ENCODE data around the gene WDR17.

The WDR17 gene

DNA sequence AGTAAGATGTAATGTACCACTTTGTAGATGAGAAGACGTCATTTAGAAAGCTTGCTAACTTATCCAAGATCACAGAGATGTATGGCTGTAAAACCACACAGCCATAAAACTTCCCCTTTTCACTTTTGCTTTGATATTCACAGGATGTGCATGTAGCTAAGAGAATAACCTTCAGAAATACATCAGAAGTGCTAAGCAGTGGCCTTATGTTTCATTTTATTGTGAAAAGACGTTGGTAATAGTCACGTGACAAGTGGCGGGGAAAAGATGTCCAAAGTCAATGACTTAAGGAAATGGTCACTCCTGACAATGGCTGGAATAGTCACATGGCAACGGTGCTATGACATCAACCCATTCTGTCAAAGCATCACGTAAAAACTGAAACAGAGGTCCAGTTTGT, 12.9 kb upstream of the WDR17 start:
- no peak for DNase-seq
- H3K4me1 Mint-ChIP-seq = no peaks in the 10 kb centered on the region
- CTCF ChIA-PET = no interaction called here
- H3K27me3 Mint-ChIP-seq = no peaks in the 10 kb centered on the region
- H3K9me3 Mint-ChIP-seq = no peaks in the 10 kb centered on the region
- no peak overlapping the region for H3K27ac Mint-ChIP-seq
- no peaks in the 10 kb centered on the region for H3K36me3 Mint-ChIP-seq
- no peak overlapping the region for H3K4me3 Mint-ChIP-seq

DNA sequence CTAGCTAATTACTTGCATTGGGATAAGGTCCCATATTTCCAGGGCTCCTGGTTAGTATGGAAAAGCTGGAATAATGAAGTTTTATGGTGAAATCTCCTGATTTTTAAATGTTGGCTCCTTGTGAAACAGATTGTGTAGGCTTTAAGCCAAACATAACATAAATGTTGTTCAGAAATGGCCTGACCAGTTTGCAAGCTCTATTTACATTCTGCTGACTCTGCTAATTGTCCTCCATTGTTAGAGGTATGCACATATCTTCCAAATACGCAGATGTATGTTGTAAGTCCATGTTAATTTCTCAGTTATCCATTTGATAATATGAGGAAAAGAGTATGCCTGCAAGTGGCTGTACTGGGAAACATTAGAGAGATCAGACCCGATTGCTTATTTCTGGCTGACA, 11.9 kb upstream of the WDR17 start:
- H3K4me1 Mint-ChIP-seq = no peaks in the 10 kb centered on the region

DNA sequence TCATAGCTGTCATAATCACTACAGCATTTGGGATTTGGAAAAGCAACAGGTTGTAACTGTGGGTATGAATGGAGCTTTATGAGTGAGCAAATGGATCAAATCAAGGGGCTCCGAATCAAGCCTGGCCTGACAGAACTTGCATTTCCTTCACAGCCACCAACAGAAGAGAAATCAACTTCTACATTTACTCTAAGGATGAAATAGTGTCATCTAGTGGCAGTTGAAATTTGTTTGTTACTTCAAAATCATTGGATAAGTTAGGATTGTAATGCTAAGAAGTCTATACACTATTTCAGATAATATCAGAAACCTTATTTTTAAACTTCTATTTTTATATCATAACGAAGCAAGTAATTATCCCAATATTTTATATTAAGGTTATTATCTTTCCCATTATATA, 10.7 kb upstream of the WDR17 start:
- H3K27ac Mint-ChIP-seq = no peak overlapping the region
- no peaks in the 10 kb centered on the region for H3K36me3 Mint-ChIP-seq
- no peak overlapping the region for H3K4me3 Mint-ChIP-seq
- no peaks in the 10 kb centered on the region for H3K4me1 Mint-ChIP-seq
- CTCF ChIA-PET = no interaction called here
- no peak for DNase-seq
- no peaks in the 10 kb centered on the region for H3K27me3 Mint-ChIP-seq
- H3K9me3 Mint-ChIP-seq = no peaks in the 10 kb centered on the region

More for the DNA sequence above, 11.9 kb upstream of the WDR17 start:
- Mint-ChIP-seq H3K9me3 (no peaks in the 10 kb centered on the region), H3K4me3 (no peak overlapping the region), H3K36me3 (no peaks in the 10 kb centered on the region), H3K27me3 (no peaks in the 10 kb centered on the region), H3K27ac (no peak overlapping the region)
- CTCF ChIA-PET = no interaction called here
- no peak for DNase-seq

DNA sequence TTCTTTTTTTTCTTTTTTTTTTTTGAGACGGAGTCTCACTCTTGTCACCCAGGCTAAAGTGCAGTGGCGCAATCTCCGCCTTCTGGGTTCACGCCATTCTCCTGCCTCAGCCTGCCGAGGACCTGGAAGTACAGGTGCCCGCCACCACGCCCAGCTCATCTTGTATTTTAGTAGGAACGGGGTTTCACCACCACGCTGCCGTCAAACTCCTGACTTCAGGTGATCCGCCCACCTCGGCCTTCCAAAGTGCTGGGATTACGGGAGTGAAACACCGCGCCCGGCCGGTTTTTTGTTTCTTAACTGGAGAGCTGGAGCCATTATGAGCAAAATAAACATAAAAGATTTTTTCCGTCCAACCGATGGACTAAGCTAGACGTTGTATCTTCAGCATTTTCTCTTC, 1.9 kb upstream of the WDR17 start:
- no peak overlapping the region for H3K27ac Mint-ChIP-seq

DNA sequence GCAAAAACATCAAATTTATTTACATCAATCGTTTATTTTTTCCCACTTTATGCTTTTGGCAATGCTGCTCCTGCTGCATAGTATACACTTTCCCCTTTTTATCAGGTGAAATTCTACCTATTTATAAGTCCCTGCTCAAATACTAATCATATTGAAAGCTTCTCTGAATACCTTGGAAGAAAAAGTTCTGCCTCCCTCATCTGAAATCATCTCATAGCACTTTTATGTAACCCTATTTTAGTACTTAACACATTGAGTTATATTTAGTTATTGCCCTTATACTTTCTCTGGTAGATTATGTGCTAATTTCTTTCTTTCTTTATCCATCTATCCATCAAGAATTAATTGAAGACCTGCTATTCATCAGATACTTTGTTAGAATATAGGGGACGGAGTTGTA, 1.1 kb upstream of the WDR17 start:
- Mint-ChIP-seq H3K4me1 (peaks cover 11% of the 10 kb centered on the region), H3K27me3 (peaks cover 20% of the 10 kb centered on the region)

More for the DNA sequence above, 1.9 kb upstream of the WDR17 start:
- Mint-ChIP-seq H3K36me3 (no peaks in the 10 kb centered on the region), H3K4me1 (peaks cover 11% of the 10 kb centered on the region), H3K9me3 (no peaks in the 10 kb centered on the region), H3K27me3 (peaks cover 20% of the 10 kb centered on the region), H3K4me3 (no peak overlapping the region)
- CTCF ChIA-PET = no interaction called here
- DNase-seq = no peak

DNA sequence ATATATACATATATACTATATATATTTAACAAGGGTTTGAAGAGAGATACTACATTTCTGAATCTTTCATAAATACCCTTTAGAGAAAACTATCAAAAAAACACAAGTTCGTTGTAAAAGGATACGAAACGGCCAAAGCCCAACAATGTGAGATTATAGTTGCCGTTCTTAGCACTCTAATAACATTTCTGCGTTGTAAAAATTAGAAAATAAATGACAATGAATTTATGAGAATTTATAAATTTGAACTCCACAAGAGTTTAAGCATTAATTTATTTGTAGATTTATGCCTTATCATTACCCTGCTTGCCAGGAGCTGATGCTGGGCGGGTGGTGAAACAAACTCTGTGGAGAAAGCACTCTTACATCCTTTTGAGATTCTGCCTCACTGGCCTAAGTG, 1.1 kb downstream of the WDR17 start:
- H3K36me3 Mint-ChIP-seq = no peaks in the 10 kb centered on the region
- H3K4me3 Mint-ChIP-seq = no peak overlapping the region
- H3K27ac Mint-ChIP-seq = no peak overlapping the region
- CTCF ChIA-PET = no interaction called here
- H3K27me3 Mint-ChIP-seq = peaks cover 20% of the 10 kb centered on the region
- no peak for DNase-seq
- peaks cover 11% of the 10 kb centered on the region for H3K4me1 Mint-ChIP-seq
- H3K9me3 Mint-ChIP-seq = no peaks in the 10 kb centered on the region

More for the DNA sequence above, 1.1 kb upstream of the WDR17 start:
- H3K4me3 Mint-ChIP-seq = no peak overlapping the region
- H3K9me3 Mint-ChIP-seq = no peaks in the 10 kb centered on the region
- H3K36me3 Mint-ChIP-seq = no peaks in the 10 kb centered on the region
- no peak for DNase-seq
- no peak overlapping the region for H3K27ac Mint-ChIP-seq
- CTCF ChIA-PET = no interaction called here

DNA sequence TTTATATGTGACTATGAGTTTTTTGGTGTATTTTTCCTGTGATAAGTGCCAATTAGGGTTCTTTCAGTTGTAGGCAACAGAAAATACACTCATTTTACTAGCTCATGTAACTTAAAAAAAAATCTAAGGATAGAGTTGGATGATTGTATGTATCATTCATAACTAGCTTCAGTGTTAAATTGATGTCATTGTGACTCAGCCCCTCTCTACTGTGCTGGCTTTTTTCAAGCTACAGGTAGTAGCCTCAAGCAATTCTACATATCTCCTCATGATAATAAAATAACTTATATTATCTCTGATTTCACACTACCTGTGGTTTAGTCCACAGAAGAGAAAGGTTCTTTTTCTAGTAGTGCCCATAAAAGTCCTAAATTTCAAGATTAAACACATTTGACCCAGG, 11.9 kb downstream of the WDR17 start:
- no peaks in the 10 kb centered on the region for H3K27me3 Mint-ChIP-seq
- no peak overlapping the region for H3K4me3 Mint-ChIP-seq
- H3K36me3 Mint-ChIP-seq = no peaks in the 10 kb centered on the region
- H3K27ac Mint-ChIP-seq = no peak overlapping the region
- no peak for DNase-seq
- H3K9me3 Mint-ChIP-seq = no peaks in the 10 kb centered on the region
- CTCF ChIA-PET = no interaction called here
- H3K4me1 Mint-ChIP-seq = no peaks in the 10 kb centered on the region

DNA sequence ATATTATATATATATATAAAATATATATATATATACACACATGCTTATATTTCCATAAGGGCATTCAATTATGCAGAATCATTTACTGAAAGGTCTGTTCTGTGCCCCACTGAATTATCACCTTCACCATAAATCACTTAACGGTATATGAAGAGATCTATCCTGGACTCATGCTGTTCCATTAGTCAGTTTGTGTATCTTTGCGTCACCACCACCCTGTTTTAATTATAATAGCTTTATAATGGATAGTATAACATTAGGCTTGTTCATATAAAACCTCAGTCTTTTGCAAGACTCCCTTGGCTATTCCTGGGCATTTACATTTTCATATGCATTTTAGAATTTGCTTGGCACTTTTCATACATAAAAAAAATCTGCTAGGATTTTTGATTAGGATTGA, 19.1 kb downstream of the WDR17 start:
- no peak for DNase-seq
- Mint-ChIP-seq H3K27me3 (no peaks in the 10 kb centered on the region), H3K4me1 (no peaks in the 10 kb centered on the region), H3K9me3 (no peaks in the 10 kb centered on the region), H3K27ac (no peak overlapping the region), H3K36me3 (no peaks in the 10 kb centered on the region), H3K4me3 (no peak overlapping the region)
- CTCF ChIA-PET = interaction anchor here (1.3 kb wide), 1 partner anchor 38 kb away, joined by 4 read pairs; no protein-coding TSS in a partner anchor

DNA sequence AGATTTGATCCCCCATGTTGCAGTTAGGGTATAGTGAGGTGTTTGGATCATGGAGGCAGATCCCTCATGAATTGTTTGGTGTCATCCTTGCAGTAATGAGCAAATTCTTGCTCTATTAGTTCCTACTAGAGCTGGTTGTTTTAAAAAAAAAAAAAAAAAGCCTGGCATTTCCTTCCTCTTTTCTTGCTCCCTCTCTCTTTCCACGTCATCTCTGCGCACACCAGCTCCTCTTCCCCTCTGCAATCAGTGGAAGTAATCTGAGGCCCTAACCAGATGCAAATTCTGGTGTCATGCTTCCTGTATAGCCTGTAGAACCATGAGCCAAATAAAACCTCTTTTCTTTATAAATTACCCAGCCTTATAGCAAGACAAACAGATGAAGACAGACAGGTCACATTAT, 24.5 kb downstream of the WDR17 start:
- no peaks in the 10 kb centered on the region for H3K9me3 Mint-ChIP-seq
- CTCF ChIA-PET = no interaction called here
- no peak overlapping the region for H3K27ac Mint-ChIP-seq
- no peaks in the 10 kb centered on the region for H3K27me3 Mint-ChIP-seq
- no peak overlapping the region for H3K4me3 Mint-ChIP-seq
- no peaks in the 10 kb centered on the region for H3K36me3 Mint-ChIP-seq
- no peaks in the 10 kb centered on the region for H3K4me1 Mint-ChIP-seq
- DNase-seq = no peak

DNA sequence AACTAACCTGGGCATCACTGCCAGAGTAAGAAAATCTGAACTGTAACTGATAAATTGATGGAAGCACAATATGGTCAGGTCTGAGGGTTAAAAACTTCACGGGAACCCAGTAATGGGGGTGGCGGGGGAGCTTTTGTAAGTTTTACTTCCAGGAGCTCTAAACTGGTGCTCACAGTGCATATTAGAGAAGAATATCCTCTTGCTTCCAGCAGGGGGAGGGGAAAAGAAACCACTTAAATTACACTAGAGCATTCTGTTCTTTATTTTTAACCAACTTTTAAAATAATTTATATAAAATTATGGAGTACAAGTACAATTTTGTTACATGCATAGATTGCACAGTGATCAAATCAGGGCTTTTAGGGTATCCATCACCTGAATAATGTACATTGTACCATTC, 33.7 kb downstream of the WDR17 start:
- H3K9me3 Mint-ChIP-seq = peaks cover 3% of the 10 kb centered on the region
- CTCF ChIA-PET = no interaction called here
- H3K4me1 Mint-ChIP-seq = no peaks in the 10 kb centered on the region
- H3K27me3 Mint-ChIP-seq = no peaks in the 10 kb centered on the region
- H3K36me3 Mint-ChIP-seq = no peaks in the 10 kb centered on the region
- DNase-seq = no peak
- no peak overlapping the region for H3K27ac Mint-ChIP-seq
- H3K4me3 Mint-ChIP-seq = no peak overlapping the region

DNA sequence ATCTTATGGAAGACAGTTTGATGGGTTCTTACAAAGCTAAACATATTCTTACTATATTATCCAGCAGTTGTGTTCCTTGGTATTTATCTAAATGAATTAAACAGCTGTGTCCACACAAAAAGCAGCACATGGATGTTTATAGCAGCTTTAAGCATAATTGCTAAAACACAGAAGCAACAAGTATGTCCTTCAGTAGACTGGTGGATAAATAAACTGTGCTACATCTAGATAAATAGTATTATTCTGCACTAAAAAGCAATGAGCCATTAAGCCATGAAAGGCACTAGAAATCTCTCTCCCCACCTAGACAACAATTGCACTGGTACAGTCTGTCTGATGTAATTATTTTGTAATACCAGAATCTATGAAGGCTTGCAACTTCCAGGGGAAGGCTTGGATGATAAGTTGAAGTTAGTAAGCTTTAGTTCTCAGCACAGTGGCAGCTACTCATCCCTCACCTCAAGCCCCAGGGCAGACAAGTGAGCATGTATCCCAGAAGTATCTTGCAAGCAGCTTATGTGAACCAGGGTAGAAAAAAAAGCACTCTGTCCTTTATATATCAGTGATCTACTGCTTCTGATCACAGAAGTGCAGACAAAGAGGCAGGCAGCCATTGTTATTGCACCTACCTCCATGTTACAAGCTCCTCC, 36.9 kb downstream of the WDR17 start:
- Mint-ChIP-seq H3K9me3 (peaks cover 3% of the 10 kb centered on the region), H3K36me3 (no peaks in the 10 kb centered on the region), H3K4me3 (no peak overlapping the region), H3K27ac (no peak overlapping the region), H3K27me3 (no peaks in the 10 kb centered on the region), H3K4me1 (no peaks in the 10 kb centered on the region)
- DNase-seq = no peak
- CTCF ChIA-PET = no interaction called here

DNA sequence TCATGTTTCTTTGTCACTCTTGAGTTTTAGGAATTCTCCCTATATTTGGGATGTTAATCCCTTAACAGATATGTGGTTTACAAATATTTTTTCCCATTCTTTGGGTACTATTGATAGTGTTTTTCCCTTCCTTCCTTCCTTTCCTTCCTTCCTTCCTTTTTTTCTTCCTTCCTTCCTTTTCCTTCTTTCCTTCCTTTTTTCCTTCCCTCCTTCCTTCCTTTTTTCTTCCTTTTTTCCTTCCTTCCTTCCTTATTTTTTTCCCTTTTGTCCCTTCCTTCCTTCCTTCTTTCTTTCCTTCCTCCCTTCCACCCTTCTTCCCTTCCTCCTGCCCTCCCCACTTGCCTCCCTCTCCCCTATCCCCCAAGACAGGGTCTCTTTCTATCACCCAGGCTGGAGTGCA, 42.1 kb downstream of the WDR17 start:
- Mint-ChIP-seq H3K27ac (no peak overlapping the region), H3K27me3 (peaks cover 3% of the 10 kb centered on the region), H3K36me3 (no peaks in the 10 kb centered on the region), H3K4me1 (no peaks in the 10 kb centered on the region), H3K9me3 (peaks cover 3% of the 10 kb centered on the region), H3K4me3 (no peak overlapping the region)
- no peak for DNase-seq
- CTCF ChIA-PET = no interaction called here

DNA sequence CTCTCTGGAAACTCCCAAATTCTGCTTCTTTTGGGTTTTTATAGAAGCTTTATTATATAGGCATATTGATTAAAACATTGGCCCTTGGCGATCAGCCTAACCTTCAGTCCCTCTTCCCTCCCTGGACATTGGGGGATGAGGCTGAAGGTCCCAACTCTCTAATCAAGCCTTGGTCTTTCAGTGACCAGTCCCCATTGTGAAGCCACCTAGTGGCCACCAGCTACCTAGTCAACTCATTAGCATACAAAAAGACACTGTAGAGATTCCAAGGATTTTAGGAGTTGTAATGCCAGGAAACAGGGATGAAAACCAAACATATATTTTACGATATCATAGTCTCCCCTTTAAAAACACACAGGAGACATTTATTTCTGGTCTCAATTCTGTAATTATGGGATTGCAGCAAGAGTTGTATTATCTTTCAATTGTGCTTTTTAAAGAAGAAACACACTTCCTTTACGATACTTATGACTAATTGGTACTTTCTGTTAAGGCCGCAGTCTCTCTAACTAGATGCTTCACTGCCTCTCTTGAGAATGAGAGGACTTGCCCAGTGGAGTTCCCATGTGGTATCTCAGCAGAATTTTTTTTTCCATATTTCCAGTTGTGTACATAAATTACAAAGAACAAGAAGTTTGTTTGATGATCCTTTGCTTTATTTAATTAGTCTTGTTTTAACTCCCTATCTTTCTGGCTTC, 58.2 kb downstream of the WDR17 start:
- CTCF ChIA-PET = interaction anchor here (0.8 kb wide), 2 partner anchors 27 to 39 kb away, joined by 3 to 4 read pairs; no protein-coding TSS in a partner anchor

DNA sequence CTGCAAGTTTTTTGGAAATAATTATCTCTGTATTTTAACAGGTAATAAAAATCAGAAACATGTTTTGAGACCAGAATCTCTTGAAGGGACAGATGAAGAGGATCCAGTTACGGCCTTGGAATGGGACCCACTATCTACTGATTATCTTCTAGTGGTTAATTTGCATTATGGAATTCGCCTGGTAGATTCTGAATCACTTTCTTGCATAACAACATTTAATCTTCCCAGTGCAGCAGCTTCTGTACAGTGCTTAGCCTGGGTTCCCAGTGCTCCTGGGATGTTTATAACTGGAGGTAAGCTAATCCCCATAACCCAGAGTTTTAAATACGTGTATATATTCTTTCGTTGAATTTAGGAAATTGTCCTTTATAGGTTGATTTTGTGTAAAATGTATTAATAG, 59.4 kb downstream of the WDR17 start:
- H3K27me3 Mint-ChIP-seq = no peaks in the 10 kb centered on the region
- CTCF ChIA-PET = no interaction called here
- no peaks in the 10 kb centered on the region for H3K36me3 Mint-ChIP-seq

More for the DNA sequence above, 58.2 kb downstream of the WDR17 start:
- H3K9me3 Mint-ChIP-seq = no peaks in the 10 kb centered on the region
- H3K27ac Mint-ChIP-seq = no peak overlapping the region
- H3K4me1 Mint-ChIP-seq = no peaks in the 10 kb centered on the region
- H3K36me3 Mint-ChIP-seq = no peaks in the 10 kb centered on the region
- no peak for DNase-seq
- no peaks in the 10 kb centered on the region for H3K27me3 Mint-ChIP-seq
- H3K4me3 Mint-ChIP-seq = no peak overlapping the region

DNA sequence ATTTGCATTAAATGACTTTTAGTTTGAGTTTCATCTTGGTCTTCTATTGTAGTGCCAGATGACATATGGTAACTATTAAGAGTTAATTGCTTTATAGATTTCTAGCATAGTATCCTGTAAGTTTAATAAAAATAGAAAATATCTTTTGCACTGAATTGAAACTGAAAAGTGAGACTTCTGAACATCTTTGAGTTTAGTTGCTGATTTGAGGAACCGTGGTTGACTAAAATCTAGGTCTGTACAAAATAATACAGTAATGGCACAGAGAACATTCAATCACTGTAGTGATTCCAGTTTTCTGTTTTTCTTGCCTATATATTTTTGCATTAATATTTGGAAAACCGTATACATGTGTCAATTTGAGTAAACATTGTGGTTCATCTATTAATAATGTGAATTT, 69.0 kb downstream of the WDR17 start:
- CTCF ChIA-PET = no interaction called here

More for the DNA sequence above, 59.4 kb downstream of the WDR17 start:
- Mint-ChIP-seq H3K9me3 (no peaks in the 10 kb centered on the region), H3K4me3 (no peak overlapping the region), H3K4me1 (no peaks in the 10 kb centered on the region), H3K27ac (no peak overlapping the region)
- DNase-seq = no peak

More for the DNA sequence above, 69.0 kb downstream of the WDR17 start:
- no peak overlapping the region for H3K27ac Mint-ChIP-seq
- H3K4me1 Mint-ChIP-seq = no peaks in the 10 kb centered on the region
- no peak for DNase-seq
- H3K9me3 Mint-ChIP-seq = no peaks in the 10 kb centered on the region
- H3K4me3 Mint-ChIP-seq = no peak overlapping the region
- H3K36me3 Mint-ChIP-seq = no peaks in the 10 kb centered on the region
- no peaks in the 10 kb centered on the region for H3K27me3 Mint-ChIP-seq

Data from activated naive CD4-positive, alpha-beta T cell treated with anti-CD3 and anti-CD28 coated beads, Interleukin-2, amount 10 ng/mL, durations not matched to agents 7 days and 5 days (primary cell).